Left ventricle myocardium superior (tissue), 1 donor: ENCODE measurements around the gene GNG12. TPM values are rescaled to one million over a fixed set of nuclear protein-coding genes. Genes with fewer than 3 reads are reported as not detected.
A peak's percentile ranks its signal among the peaks of the same experiment; 100 is the strongest.

Source experiments
- ATAC-seq: fragments of 200-7000 bp; cut with Tn5 transposase; one replicate; pipeline ENCODE4 v1.9.1; 2020; ENCODE audit warnings: mild to moderate bottlenecking, moderate library complexity
- DNase-seq: peaks from one replicate; pipeline ENCODE4 v3.0.0-alpha.2; 2020
- intact Hi-C: fragments of 100-400 bp; cut with micrococcal nuclease; formaldehyde crosslinking; loops from one replicate; pipeline ENCODE4 v1.11.0; 2022
- total RNA-seq: library from RNA; stranded (reverse); fragmentation: NEBNext Ultra II Directional; extraction: Animal tissue kit (Norgen Biotek cat#: 25700); gene quantifications from one replicate; pipeline ENCODE4 v1.2.1, GENCODE V29; 2021
- donor health status: DM: no; HTN: yes; CAD: no; lungs with severe emphysema.

The GNG12 gene
- total RNA-seq, 1 donor from 2014 or later: 34.1 TPM

DNA sequence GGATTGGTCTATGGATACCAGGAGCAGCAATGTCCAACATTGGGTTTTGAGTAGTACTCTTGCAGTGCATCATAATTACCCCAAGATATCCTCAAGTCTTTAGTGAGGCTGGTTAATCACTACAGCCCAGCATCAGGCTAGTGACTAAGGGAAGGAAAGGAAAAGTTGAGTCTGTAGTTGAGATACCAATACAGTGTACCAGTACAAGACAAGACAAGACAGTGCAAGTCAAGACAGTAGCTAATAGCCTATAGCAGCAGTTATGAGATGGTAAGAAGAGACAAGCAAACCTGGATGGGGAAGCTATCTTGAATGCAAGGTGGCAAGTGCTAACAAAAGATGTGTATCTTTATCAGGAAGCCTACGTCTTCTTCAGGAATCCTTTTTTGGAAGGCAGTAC lies 13.3 kb upstream of the GNG12 start:
- DNase-seq: no peak
- ATAC-seq: no peak
- intact Hi-C loops: loop anchor here (5.0 kb wide), 1 partner anchor 79 kb away; no protein-coding TSS in a partner anchor

- ATAC-seq: no peak
- DNase-seq: no peak
- intact Hi-C loops: loop anchor here (5.0 kb wide), 1 partner anchor 78 kb away; no protein-coding TSS in a partner anchor
Measured at GRCh38 chr1:67844988-67845387, 11.7 kb upstream of the GNG12 start.

- ATAC-seq (no peak), DNase-seq (no peak)
- intact Hi-C loops: no loop called here
Measured at GRCh38 chr1:67843746-67844145, 10.5 kb upstream of the GNG12 start.

- ATAC-seq (no peak), DNase-seq (no peak)
- intact Hi-C loops: no loop called here
Measured at GRCh38 chr1:67843331-67843730, 10.1 kb upstream of the GNG12 start.

DNA sequence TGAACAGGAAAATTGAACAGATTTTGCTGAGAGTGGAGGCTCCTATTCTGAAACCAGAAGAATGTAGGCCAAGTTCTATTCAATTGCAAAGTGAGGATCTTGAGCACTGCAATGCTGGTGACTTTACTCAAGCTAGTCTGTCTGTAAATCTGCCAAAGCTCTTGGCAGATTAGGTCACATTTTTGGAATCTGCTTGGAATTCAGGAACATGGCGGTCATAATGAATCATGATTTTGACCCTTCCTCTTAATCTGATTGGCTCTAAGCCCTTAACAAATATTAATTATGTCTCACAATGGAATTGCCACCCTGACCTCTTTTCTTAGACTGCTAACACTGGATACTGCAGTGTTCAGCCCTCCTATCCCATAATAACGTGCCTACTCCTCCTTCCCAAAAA lies 7.2 kb upstream of the GNG12 start:
- peak; percentile 51 for ATAC-seq
- intact Hi-C loops: no loop called here
- no peak for DNase-seq

GRCh38 chr1:67839826-67840225 lies 6.6 kb upstream of the GNG12 start:
- DNase-seq (no peak), ATAC-seq (no peak)
- intact Hi-C loops: no loop called here

- intact Hi-C loops: no loop called here
- ATAC-seq (no peak), DNase-seq (no peak)
Measured at GRCh38 chr1:67838180-67838910, 5.1 kb upstream of the GNG12 start.

DNA sequence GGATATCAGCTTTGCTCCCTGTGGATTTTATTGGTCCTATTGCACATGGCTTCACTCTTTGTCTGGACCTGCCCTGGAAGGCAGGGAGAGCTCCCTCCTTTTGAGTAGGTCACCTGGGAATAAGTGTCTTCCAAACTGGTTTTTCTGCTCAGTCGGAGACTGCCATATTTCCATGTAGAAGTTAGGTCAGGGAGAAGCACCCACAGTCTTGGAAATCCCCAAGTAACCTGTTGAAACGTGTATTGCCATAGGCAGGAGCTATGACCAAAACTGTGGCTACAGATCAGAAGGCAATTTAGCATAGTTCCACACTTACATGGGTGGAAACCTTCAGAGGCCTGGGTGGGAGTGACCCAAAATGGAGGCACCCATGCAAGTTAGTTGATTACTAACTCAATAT lies 3.5 kb upstream of the GNG12 start:
- no peak for ATAC-seq
- DNase-seq: no peak
- intact Hi-C loops: no loop called here

DNA sequence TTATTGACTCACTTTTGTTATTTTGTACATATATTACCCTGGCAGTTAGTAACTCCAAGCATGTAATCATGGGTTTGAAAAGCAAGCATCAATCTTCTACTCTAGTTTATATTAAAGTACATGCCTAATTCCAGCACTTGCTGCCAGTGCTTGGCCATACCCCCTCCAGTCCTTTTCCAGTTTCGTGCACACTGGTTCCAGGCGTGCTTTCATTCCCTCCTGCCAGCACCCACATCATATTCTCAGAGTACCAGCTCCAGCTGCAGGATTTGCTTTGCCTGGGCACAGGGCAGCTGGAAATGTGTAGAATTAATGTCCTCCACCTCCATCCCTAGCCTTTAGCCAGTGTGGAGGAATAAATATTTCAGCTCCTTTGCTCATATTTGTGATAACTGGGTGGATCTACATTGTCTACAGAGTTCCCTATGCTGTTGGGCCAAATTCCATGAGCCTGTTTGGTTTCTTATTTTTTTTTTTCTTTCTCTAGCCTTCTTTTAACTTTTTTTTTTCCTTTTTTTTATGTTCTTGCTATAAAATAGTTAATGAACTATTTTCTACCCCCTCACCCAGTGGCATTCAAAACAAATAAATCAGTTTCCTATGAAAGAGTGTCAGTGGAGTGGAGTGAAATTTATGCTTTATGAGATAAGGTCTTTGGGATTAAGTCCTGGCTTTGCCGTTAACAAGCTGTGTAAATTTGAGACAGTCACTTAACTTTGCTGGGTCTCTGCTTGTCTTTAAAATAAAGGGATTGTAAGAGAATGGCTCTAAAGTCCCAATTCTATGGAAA lies 2.6 kb upstream of the GNG12 start:
- ATAC-seq: no peak
- intact Hi-C loops: no loop called here
- no peak for DNase-seq

DNA sequence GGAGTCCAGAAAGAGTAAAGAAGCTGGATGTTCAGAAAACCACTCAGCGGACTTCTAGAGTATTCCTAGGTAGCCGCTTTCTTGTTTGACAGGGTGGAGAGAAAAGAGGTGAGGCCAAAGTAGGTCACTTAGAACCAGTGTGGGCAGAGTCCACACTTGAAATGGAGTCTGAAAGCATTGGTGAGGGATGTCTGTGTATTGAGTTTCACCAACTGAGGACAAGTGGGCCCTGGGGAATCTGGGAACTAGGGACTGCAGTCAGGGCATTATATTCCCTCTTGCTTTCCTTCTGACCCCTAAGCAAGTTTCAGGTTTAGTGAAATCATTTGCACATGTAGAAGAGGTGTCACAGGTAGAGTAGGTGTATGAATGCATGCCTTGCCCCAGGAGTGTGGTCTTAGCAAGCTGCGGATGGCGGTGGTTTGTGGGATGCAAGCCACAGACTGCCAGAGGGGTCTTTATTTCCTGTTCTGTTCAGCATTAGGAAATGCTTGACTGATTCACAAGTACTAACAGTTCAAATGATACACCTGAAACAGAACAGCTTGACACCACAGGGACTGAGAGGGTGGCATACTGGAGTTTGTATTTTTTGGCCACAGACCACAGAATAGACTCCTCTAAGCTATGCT lies 1.1 kb upstream of the GNG12 start:
- DNase-seq (no peak), ATAC-seq (no peak)
- intact Hi-C loops: loop anchor here (5.0 kb wide), 1 partner anchor 57 kb away; no protein-coding TSS in a partner anchor

- intact Hi-C loops: loop anchor here (5.0 kb wide), 1 partner anchor 56 kb away; no protein-coding TSS in a partner anchor
- DNase-seq (no peak), ATAC-seq (peak; percentile 32)
Measured at GRCh38 chr1:67833602-67833940, 304 bp upstream of the GNG12 start.

DNA sequence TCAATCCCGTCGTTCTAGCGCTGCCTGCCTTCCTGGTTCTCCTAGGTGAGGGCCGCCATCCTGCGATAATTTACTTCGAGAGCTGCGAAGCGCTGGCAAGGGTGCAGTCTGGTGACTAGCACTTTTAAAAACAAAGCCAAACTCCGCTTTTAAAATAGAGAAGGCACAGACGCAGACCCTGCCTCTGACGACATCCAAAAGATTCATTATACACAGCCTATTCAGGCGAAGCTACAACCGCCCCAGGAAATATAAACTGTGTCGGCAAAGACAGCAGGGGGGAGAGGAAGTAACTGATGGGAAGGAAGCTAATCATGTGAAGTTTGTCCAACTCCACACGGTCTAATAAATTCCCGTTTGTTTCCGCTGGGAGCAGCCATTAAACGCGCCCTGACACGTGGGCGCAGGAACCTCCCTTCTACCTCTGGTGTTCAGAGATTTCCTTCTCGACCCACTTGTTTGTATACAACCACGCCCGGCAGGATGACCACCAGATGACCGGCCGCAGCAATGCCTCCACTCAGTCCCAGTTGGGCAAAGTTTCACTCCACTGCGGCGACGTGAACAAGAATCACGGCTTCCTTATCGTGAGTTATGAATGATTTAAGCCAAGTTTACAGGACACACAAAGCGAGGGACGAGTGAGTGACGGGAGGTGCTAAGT lies 1.3 kb downstream of the GNG12 start:
- DNase-seq: peak; percentile 71
- intact Hi-C loops: loop anchor here (5.0 kb wide), 1 partner anchor 55 kb away; no protein-coding TSS in a partner anchor
- peak; percentile 38 for ATAC-seq

GRCh38 chr1:67830928-67831830 lies 2.1 kb downstream of the GNG12 start:
- DNase-seq: no peak
- no peak for ATAC-seq
- intact Hi-C loops: loop anchor here (5.0 kb wide), 1 partner anchor 54 kb away; no protein-coding TSS in a partner anchor

DNA sequence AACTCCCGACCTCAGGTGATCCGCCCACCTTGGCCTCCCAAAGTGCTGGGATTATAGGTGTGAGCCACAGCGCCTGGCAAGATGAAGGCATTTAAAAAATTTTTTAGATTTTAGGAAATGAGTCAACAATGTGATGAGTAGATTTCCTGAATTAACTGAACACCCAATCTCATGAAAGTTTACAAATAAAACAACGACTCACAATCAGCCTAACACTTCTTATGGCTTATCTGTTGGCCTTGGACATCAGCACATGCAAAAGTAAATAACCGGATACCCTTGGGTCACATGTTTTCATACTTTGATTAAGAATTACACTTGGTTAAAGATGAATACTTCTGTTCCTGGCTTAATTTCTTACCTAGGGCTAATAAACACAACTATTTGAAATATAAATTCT lies 3.0 kb downstream of the GNG12 start:
- no peak for DNase-seq
- intact Hi-C loops: loop anchor here (5.0 kb wide), 1 partner anchor 53 kb away; no protein-coding TSS in a partner anchor

GRCh38 chr1:67827688-67828087 lies 5.6 kb downstream of the GNG12 start:
- no peak for ATAC-seq
- intact Hi-C loops: no loop called here

More for the DNA sequence above, 3.0 kb downstream of the GNG12 start:
- ATAC-seq: no peak

DNA sequence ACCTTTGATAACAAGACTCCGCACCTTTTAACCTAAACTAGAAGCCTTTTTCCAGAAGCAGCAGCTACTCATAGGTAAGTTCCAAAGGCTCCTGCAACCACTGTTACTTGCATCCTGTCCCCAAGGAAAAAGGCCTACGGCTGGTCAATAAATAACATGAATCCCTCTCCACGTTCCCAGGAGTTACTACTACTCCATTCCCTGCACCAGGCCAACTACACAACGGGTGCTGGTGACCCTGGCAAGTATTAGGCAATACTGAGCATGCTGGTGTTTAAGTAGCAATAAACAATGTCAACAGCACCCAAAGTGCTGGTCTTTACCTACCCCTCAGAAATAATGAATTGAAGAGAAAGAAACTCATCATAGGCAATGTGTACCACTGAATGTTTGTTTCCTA lies 7.7 kb downstream of the GNG12 start:
- ATAC-seq: no peak
- DNase-seq: no peak
- intact Hi-C loops: no loop called here

More at GRCh38 chr1:67827688-67828087, 5.6 kb downstream of the GNG12 start:
- DNase-seq: no peak

GRCh38 chr1:67824766-67825165 lies 8.5 kb downstream of the GNG12 start:
- ATAC-seq (no peak), DNase-seq (no peak)
- intact Hi-C loops: no loop called here

DNA sequence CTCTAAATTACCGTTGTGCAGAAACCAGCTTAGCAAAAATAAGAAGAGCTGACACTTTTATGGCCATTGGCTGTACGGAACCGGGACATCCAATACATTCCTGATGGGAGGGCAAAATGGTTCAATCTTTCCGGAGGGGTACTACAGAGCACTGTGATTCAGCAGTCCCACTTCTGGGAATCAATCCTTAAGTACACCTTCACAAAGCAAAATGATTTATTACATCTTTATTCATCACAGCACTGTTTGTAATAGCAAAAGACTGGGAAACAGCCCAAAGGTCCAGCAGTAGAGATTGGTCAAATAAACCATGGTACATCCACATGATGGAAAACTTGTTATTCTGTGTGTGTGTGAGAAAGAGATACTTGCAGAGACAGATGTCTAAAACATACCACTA lies 9.7 kb downstream of the GNG12 start:
- DNase-seq (no peak), ATAC-seq (no peak)
- intact Hi-C loops: no loop called here
